K562 (cell line): Measurements from ENCODE around the gene CCNC. TPM values are rescaled to one million over a fixed set of nuclear protein-coding genes. Genes with fewer than 3 reads are reported as not detected.

Experiments used
- ATF4 ChIP-seq: fragments of 450-650 bp; formaldehyde crosslinking; IDR thresholded peaks from 2 replicates; pipeline ENCODE4 v1.4.0; 2022; ENCODE audit warnings: mild to moderate bottlenecking, moderate library complexity
- BCOR ChIP-seq: fragments of 450-650 bp; IDR thresholded peaks from 2 replicates; pipeline ENCODE4 v1.6.1; 2016
- CCAR2 ChIP-seq: fragments of 200-400 bp; formaldehyde crosslinking; IDR thresholded peaks from 2 replicates; pipeline ENCODE4 v1.6.1; 2017; ENCODE audit warnings: mild to moderate bottlenecking, low read depth, low read length
- ETV5 ChIP-seq: sonication (generic); formaldehyde crosslinking; IDR thresholded peaks from 2 replicates; pipeline ENCODE4 v1.4.0; 2020; ENCODE audit warnings: low read depth, mild to moderate bottlenecking, missing genetic modification reagents
- HMG20B ChIP-seq: fragments of 250-450 bp; sonication (Bioruptor Pico); IDR thresholded peaks from 2 replicates; pipeline ENCODE4 v1.5.0; 2021; ENCODE audit warnings: mild to moderate bottlenecking
- NFYB ChIP-seq: IDR thresholded peaks from 2 replicates; pipeline ENCODE4 v1.6.1; 2011; ENCODE audit warnings: mild to moderate bottlenecking, moderate library complexity; ENCODE audit not compliant: insufficient read length; ENCODE audit errors: extremely low read depth
- RB1 ChIP-seq: fragments of 450-650 bp; IDR thresholded peaks from 2 replicates; pipeline ENCODE4 v1.6.1; 2017; ENCODE audit warnings: low read depth, mild to moderate bottlenecking
- SMC3 ChIP-seq: conservative IDR thresholded peaks from 2 replicates; pipeline ENCODE4 v1.6.1; 2011; ENCODE audit warnings: low read depth, low read length, improper control_type of control experiment; ENCODE audit not compliant: insufficient read depth
- SRF ChIP-seq, 2 experiments: fragments of 250-450, 450-650 bp in 1 of 2; sonication (Bioruptor Pico) in 1 of 2; sonication (generic) in 1 of 2; formaldehyde crosslinking; IDR thresholded peaks; 2 replicates each; pipeline versions ENCODE4 v1.5.0 to v1.5.1; 2020 to 2022; ENCODE audit warnings: mild to moderate bottlenecking in 1 of 2, missing genetic modification reagents in 1 of 2
- TCF3 ChIP-seq: sonication (generic); formaldehyde crosslinking; IDR thresholded peaks from 2 replicates; pipeline ENCODE4 v1.4.0; 2020; ENCODE audit warnings: mild to moderate bottlenecking, missing genetic modification reagents
- TCF7L2 ChIP-seq: fragments of 150-350 bp; IDR thresholded peaks from 2 replicates; pipeline ENCODE4 v1.6.1; 2016; ENCODE audit warnings: low read depth, mild to moderate bottlenecking, low read length, moderate library complexity
- ZFPM2 ChIP-seq: fragments of 250-450 bp; sonication (Bioruptor Pico); IDR thresholded peaks from 2 replicates; pipeline ENCODE4 v1.5.1; 2022; ENCODE audit warnings: mild to moderate bottlenecking
- ZNF431 ChIP-seq: sonication (generic); formaldehyde crosslinking; IDR thresholded peaks from 2 replicates; pipeline ENCODE4 v1.8.0; 2022; ENCODE audit warnings: mild to moderate bottlenecking, missing genetic modification reagents
- ZNF445 ChIP-seq: fragments of 250-450 bp; sonication (Bioruptor Pico); IDR thresholded peaks from 2 replicates; pipeline ENCODE4 v1.4.0; 2020; ENCODE audit warnings: low read depth, mild to moderate bottlenecking, moderate library complexity
- ZNF780A ChIP-seq: fragments of 250-450 bp; sonication (Bioruptor Pico); IDR thresholded peaks from 2 replicates; pipeline ENCODE4 v1.5.0; 2021; ENCODE audit warnings: mild to moderate bottlenecking
- polyA plus RNA-seq, 8 experiments: library from polyadenylated mRNA; depleted of rRNA in 4 of 8; stranded (reverse) in 5 of 8; unstranded in 3 of 8; fragments of >200 nt; fragmentation: Nextera tagmentation in 2 of 8; fragmentation: Illumina TruSeq in 1 of 8; extraction: Ambion mirVana in 2 of 8; extraction: Trizol in 1 of 8; gene quantifications; 2 replicates each; pipeline versions ENCODE4 v1.2.1 to v1.2.3, GENCODE V29; 2011 to 2014; ENCODE audit warnings: inconsistent platforms in 1 of 8, missing spikeins in 1 of 8
- total RNA-seq, 7 experiments: library from RNA; depleted of rRNA in 6 of 7; stranded (reverse); fragments of >200 nt in 6 of 7; fragmentation: Illumina TruSeq in 2 of 7; extraction: Trizol in 2 of 7; gene quantifications; 2 replicates each; pipeline versions ENCODE4 v1.2.1 to v1.2.3, GENCODE V29; 2011 to 2021; ENCODE audit warnings: low replicate concordance in 1 of 7
- TF ChIP-seq, protein P1 (sequence below): fragments of 250-450 bp; sonication (Bioruptor Pico); IDR thresholded peaks from 2 replicates; pipeline ENCODE4 v1.4.0; 2020
- TF ChIP-seq, protein P2 (sequence below): fragments of 450-650 bp; formaldehyde crosslinking; IDR thresholded peaks from 2 replicates; pipeline ENCODE4 v1.4.0; 2022; ENCODE audit warnings: missing genetic modification characterization
- TF ChIP-seq, protein P3 (sequence below), 2 experiments: fragments of 450-650 bp; conservative IDR thresholded peaks; 2 replicates each; pipeline ENCODE4 v1.6.1; 2017; ENCODE audit warnings: mild to moderate bottlenecking in 2 of 2, moderate library complexity in 2 of 2
- TF ChIP-seq, protein P4 (sequence below): fragments of 450-650 bp; IDR thresholded peaks from 2 replicates; pipeline ENCODE4 v1.6.1; 2018; ENCODE audit not compliant: partially characterized antibody

The CCNC gene
- total and polyA plus RNA-seq, 9 of the 15 experiments (the other 6 are each of a cell fraction or from before 2014, with no cell fraction given) = 68.7 to 177 (median 99.6) TPM

GRCh38 chr6:99520855-99521632, 47.4 kb downstream of the CCNC start (continued):
- TF ChIP-seq, protein P1, sequence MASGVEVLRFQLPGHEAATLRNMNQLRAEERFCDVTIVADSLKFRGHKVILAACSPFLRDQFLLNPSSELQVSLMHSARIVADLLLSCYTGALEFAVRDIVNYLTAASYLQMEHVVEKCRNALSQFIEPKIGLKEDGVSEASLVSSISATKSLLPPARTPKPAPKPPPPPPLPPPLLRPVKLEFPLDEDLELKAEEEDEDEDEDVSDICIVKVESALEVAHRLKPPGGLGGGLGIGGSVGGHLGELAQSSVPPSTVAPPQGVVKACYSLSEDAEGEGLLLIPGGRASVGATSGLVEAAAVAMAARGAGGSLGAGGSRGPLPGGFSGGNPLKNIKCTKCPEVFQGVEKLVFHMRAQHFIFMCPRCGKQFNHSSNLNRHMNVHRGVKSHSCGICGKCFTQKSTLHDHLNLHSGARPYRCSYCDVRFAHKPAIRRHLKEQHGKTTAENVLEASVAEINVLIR (CRISPR knock-in tag) = no peak
- TF ChIP-seq TCF3 (peak; percentile 12; the same call in 1 of the 2 replicates), ETV5 (CRISPR knock-in tag) (no peak; the same call in 1 of the 2 replicates), ZNF780A (CRISPR knock-in tag) (no peak), NFYB (no peak), SRF (CRISPR knock-in tag; IDR thresholded peaks at IDR 0.05) (no peak), ZNF445 (CRISPR knock-in tag) (no peak), HMG20B (no peak), SMC3 (0 out of 2 replicates have a peak, but pooled peaks have one; percentile 30), BCOR (no peak; the same call in 1 of the 2 replicates), ZFPM2 (CRISPR knock-in tag) (no peak), RB1 (peak; percentile 80; the same call in 1 of the 2 replicates), TCF7L2 (no peak), ATF4 (CRISPR knock-in tag) (no peak), CCAR2 (no peak), ZNF431 (CRISPR knock-in tag) (no peak; the same call in 1 of the 2 replicates)
- TF ChIP-seq, protein P2, sequence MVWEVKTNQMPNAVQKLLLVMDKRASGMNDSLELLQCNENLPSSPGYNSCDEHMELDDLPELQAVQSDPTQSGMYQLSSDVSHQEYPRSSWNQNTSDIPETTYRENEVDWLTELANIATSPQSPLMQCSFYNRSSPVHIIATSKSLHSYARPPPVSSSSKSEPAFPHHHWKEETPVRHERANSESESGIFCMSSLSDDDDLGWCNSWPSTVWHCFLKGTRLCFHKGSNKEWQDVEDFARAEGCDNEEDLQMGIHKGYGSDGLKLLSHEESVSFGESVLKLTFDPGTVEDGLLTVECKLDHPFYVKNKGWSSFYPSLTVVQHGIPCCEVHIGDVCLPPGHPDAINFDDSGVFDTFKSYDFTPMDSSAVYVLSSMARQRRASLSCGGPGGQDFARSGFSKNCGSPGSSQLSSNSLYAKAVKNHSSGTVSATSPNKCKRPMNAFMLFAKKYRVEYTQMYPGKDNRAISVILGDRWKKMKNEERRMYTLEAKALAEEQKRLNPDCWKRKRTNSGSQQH = no peak
- TF ChIP-seq, protein P3, sequence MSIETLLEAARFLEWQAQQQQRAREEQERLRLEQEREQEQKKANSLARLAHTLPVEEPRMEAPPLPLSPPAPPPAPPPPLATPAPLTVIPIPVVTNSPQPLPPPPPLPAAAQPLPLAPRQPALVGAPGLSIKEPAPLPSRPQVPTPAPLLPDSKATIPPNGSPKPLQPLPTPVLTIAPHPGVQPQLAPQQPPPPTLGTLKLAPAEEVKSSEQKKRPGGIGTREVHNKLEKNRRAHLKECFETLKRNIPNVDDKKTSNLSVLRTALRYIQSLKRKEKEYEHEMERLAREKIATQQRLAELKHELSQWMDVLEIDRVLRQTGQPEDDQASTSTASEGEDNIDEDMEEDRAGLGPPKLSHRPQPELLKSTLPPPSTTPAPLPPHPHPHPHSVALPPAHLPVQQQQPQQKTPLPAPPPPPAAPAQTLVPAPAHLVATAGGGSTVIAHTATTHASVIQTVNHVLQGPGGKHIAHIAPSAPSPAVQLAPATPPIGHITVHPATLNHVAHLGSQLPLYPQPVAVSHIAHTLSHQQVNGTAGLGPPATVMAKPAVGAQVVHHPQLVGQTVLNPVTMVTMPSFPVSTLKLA (conservative IDR thresholded peaks at IDR 0.05) = peak in 1 of 2 experiments; percentile 53; a peak in 1 of 4 replicates
- TF ChIP-seq, protein P4, sequence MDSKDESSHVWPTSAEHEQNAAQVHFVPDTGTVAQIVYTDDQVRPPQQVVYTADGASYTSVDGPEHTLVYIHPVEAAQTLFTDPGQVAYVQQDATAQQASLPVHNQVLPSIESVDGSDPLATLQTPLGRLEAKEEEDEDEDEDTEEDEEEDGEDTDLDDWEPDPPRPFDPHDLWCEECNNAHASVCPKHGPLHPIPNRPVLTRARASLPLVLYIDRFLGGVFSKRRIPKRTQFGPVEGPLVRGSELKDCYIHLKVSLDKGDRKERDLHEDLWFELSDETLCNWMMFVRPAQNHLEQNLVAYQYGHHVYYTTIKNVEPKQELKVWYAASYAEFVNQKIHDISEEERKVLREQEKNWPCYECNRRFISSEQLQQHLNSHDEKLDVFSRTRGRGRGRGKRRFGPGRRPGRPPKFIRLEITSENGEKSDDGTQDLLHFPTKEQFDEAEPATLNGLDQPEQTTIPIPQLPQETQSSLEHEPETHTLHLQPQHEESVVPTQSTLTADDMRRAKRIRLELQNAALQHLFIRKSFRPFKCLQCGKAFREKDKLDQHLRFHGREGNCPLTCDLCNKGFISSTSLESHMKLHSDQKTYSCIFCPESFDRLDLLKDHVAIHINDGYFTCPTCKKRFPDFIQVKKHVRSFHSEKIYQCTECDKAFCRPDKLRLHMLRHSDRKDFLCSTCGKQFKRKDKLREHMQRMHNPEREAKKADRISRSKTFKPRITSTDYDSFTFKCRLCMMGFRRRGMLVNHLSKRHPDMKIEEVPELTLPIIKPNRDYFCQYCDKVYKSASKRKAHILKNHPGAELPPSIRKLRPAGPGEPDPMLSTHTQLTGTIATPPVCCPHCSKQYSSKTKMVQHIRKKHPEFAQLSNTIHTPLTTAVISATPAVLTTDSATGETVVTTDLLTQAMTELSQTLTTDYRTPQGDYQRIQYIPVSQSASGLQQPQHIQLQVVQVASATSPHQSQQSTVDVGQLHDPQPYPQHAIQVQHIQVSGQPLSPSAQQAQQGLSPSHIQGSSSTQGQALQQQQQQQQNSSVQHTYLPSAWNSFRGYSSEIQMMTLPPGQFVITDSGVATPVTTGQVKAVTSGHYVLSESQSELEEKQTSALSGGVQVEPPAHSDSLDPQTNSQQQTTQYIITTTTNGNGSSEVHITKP = no peak
